ENCODE data around the gene PIK3AP1.

The PIK3AP1 gene

GRCh38 chr10:96672481-96673175 lies 47.7 kb downstream of the PIK3AP1 start:
- no peak for DNase-seq (ENCODE audit: low spot score)

- DNase-seq (ENCODE audit: low spot score), result no peak
Measured at GRCh38 chr10:96671211-96671890, 49.0 kb downstream of the PIK3AP1 start.

- no peak for DNase-seq (ENCODE audit: low spot score)
Measured at GRCh38 chr10:96670786-96671185, 49.5 kb downstream of the PIK3AP1 start.

- no peak for DNase-seq (ENCODE audit: low spot score)
Measured at GRCh38 chr10:96667401-96667800, 52.9 kb downstream of the PIK3AP1 start.

- DNase-seq (ENCODE audit: low spot score), result no peak
Measured at GRCh38 chr10:96666741-96667140, 53.6 kb downstream of the PIK3AP1 start.

- no peak for DNase-seq (ENCODE audit: low spot score)
Measured at GRCh38 chr10:96665306-96665705, 55.0 kb downstream of the PIK3AP1 start.

- DNase-seq (ENCODE audit: low spot score), result no peak
Measured at GRCh38 chr10:96664563-96664962, 55.8 kb downstream of the PIK3AP1 start.

GRCh38 chr10:96663797-96664196 lies 56.5 kb downstream of the PIK3AP1 start:
- no peak for DNase-seq (ENCODE audit: low spot score)

- no peak for DNase-seq (ENCODE audit: low spot score)
Measured at GRCh38 chr10:96661632-96662031, 58.7 kb downstream of the PIK3AP1 start.

GRCh38 chr10:96660297-96660696 lies 60.0 kb downstream of the PIK3AP1 start:
- no peak for DNase-seq (ENCODE audit: low spot score)

GRCh38 chr10:96658844-96659243 lies 61.5 kb downstream of the PIK3AP1 start:
- DNase-seq (ENCODE audit: low spot score), result no peak

- no peak for DNase-seq (ENCODE audit: low spot score)
Measured at GRCh38 chr10:96657385-96657784, 62.9 kb downstream of the PIK3AP1 start.

GRCh38 chr10:96656839-96657238 lies 63.5 kb downstream of the PIK3AP1 start:
- DNase-seq (ENCODE audit: low spot score), result no peak

GRCh38 chr10:96656198-96656577 lies 64.1 kb downstream of the PIK3AP1 start:
- DNase-seq (ENCODE audit: low spot score), result no peak

GRCh38 chr10:96655461-96656197 lies 64.7 kb downstream of the PIK3AP1 start:
- no peak for DNase-seq (ENCODE audit: low spot score)

GRCh38 chr10:96651998-96652431 lies 68.3 kb downstream of the PIK3AP1 start:
- DNase-seq (ENCODE audit: low spot score), result no peak

- no peak for DNase-seq (ENCODE audit: low spot score)
Measured at GRCh38 chr10:96650958-96651357, 69.4 kb downstream of the PIK3AP1 start.

GRCh38 chr10:96648297-96648696 lies 72.0 kb downstream of the PIK3AP1 start:
- DNase-seq (ENCODE audit: low spot score), result no peak

- DNase-seq (ENCODE audit: low spot score), result no peak
Measured at GRCh38 chr10:96647466-96647865, 72.8 kb downstream of the PIK3AP1 start.

- DNase-seq (ENCODE audit: low spot score), result no peak
Measured at GRCh38 chr10:96646751-96647166, 73.6 kb downstream of the PIK3AP1 start.

- no peak for DNase-seq (ENCODE audit: low spot score)
Measured at GRCh38 chr10:96646301-96646700, 74.0 kb downstream of the PIK3AP1 start.

- no peak for DNase-seq (ENCODE audit: low spot score)
Measured at GRCh38 chr10:96645191-96645721, 75.1 kb downstream of the PIK3AP1 start.

- no peak for DNase-seq (ENCODE audit: low spot score)
Measured at GRCh38 chr10:96643920-96644319, 76.4 kb downstream of the PIK3AP1 start.

All from left forelimb (tissue), 1 donor.